Kidney epithelial cell (primary cell): ENCODE results near the gene ANO9. TPM values are rescaled to one million over a fixed set of nuclear protein-coding genes. Genes with fewer than 3 reads are reported as not detected.
A peak's percentile ranks its signal among the peaks of the same experiment; 100 is the strongest.

ENCODE experiments used
- DNase-seq: peaks from one replicate; pipeline ENCODE4 v3.0.0-alpha.2; 2010; ENCODE audit warnings: low read depth
- H3K27me3 ChIP-seq: 2 replicates; pipeline ENCODE4 v1.6.0; 2011; ENCODE audit warnings: low read length; ENCODE audit not compliant: control insufficient read depth, insufficient read depth
- H3K36me3 ChIP-seq: 2 replicates; pipeline ENCODE4 v1.5.1; 2011; ENCODE audit warnings: low read length; ENCODE audit not compliant: control insufficient read depth, insufficient read depth
- H3K4me3 ChIP-seq: 2 replicates; pipeline ENCODE4 v1.5.1; 2011; ENCODE audit warnings: low read depth, mild to moderate bottlenecking, control low read depth, low read length
- CTCF ChIP-seq: IDR thresholded peaks from 2 replicates; pipeline ENCODE4 v1.5.1; 2011; ENCODE audit warnings: mild to moderate bottlenecking, moderate library complexity, low read length, control low read depth, inconsistent platforms; ENCODE audit not compliant: insufficient read depth, poor library complexity, severe bottlenecking
- total RNA-seq: library from RNA; depleted of rRNA; stranded (reverse); fragments of >200 nt; gene quantifications from 2 replicates; pipeline ENCODE4 v1.2.3, GENCODE V29; 2015

Gene ANO9
- total RNA-seq, 1 donor from 2014 or later: 18.4 TPM

GRCh38 chr11:446891-447290, 5.1 kb upstream of the ANO9 start:
- TF ChIP-seq CTCF: no peak
- DNase-seq: no peak
- Histone ChIP-seq H3K36me3 (no peaks in the 10 kb centered on the region), H3K4me3 (no peak overlapping the region), H3K27me3 (no peaks in the 10 kb centered on the region)

GRCh38 chr11:445765-446588, 4.2 kb upstream of the ANO9 start:
- Histone ChIP-seq H3K36me3 (no peaks in the 10 kb centered on the region), H3K4me3 (no peak overlapping the region), H3K27me3 (peaks cover 2% of the 10 kb centered on the region)
- no peak for DNase-seq
- TF ChIP-seq CTCF: no peak

- H3K27me3 ChIP-seq: peaks cover 2% of the 10 kb centered on the region
- no peak for TF ChIP-seq CTCF
- peak; percentile 9 for DNase-seq
- H3K36me3 ChIP-seq: no peaks in the 10 kb centered on the region
- no peak overlapping the region for H3K4me3 ChIP-seq
Observed at GRCh38 chr11:444396-445144, 2.8 kb upstream of the ANO9 start.

GRCh38 chr11:443542-444199, 1.9 kb upstream of the ANO9 start:
- TF ChIP-seq CTCF: no peak
- no peak for DNase-seq
- Histone ChIP-seq H3K4me3 (no peak overlapping the region), H3K36me3 (no peaks in the 10 kb centered on the region), H3K27me3 (peaks cover 2% of the 10 kb centered on the region)

GRCh38 chr11:442611-443081, 835 bp upstream of the ANO9 start:
- no peak for TF ChIP-seq CTCF
- Histone ChIP-seq H3K4me3 (no peak overlapping the region), H3K36me3 (no peaks in the 10 kb centered on the region), H3K27me3 (peaks cover 2% of the 10 kb centered on the region)
- no peak for DNase-seq
